GM12892 (cell line): ENCODE data around the gene TNNT2.

Experiments
- POLR2AphosphoS5 ChIP-seq: IDR thresholded peaks from 2 replicates; pipeline ENCODE4 v1.6.1; 2011; ENCODE audit warnings: low read depth, low read length, control low read depth
- TAF1 ChIP-seq: IDR thresholded peaks from 2 replicates; pipeline ENCODE4 v1.6.1; 2011; ENCODE audit warnings: low read depth, mild to moderate bottlenecking, control low read depth, low read length, borderline replicate concordance

- no peak for TF ChIP-seq POLR2AphosphoS5
- no peak for TF ChIP-seq TAF1
Measured at GRCh38 chr1:201396861-201397464, 19.5 kb upstream of the TNNT2 start.
